ENCODE measurements around the gene RAB9A. TPM values are rescaled to one million over a fixed set of nuclear protein-coding genes. Genes with fewer than 3 reads are reported as not detected.

Gene RAB9A
- total and polyA plus RNA-seq, 2 of the 8 experiments (the other 6 are each of a cell fraction or from before 2014, with no cell fraction given), result 21.8 to 34.0 TPM

GRCh38 chrX:13669246-13669737, 19.6 kb upstream of the RAB9A start:
- H2AK5ac ChIP-seq (ENCODE audit: low read depth, low read length), result no peak overlapping the region
- H3K23me2 ChIP-seq (ENCODE audit: low read depth, low read length), result no peaks in the 10 kb centered on the region
- H2BK20ac ChIP-seq (ENCODE audit: low read length), result no peak overlapping the region
- no peak overlapping the region for H3K4me2 ChIP-seq (ENCODE audit: insufficient read depth in 1 of 2, low read depth in 2 of 2, low read length in 2 of 2)
- no peak overlapping the region for H2BK12ac ChIP-seq (ENCODE audit: low read depth, low read length)
- H3K4ac ChIP-seq (replicated peaks; ENCODE audit: insufficient read length, low read depth, low read length), result no peak overlapping the region
- H3K4me1 ChIP-seq (replicated peaks in 1 of 4; ENCODE audit: control insufficient read depth in 3 of 4, insufficient read depth in 4 of 4, low read length in 3 of 4), result no peaks in the 10 kb centered on the region
- H4K5ac ChIP-seq (ENCODE audit: insufficient read length, low read depth, low read length), result no peak overlapping the region
- no peak overlapping the region for H3K27ac ChIP-seq (ENCODE audit: low read depth, low read length)
- H2BK15ac ChIP-seq (ENCODE audit: low read length), result no peak overlapping the region
- no peak overlapping the region for H3K9ac ChIP-seq (replicated peaks in 1 of 4; ENCODE audit: extremely low read depth in 1 of 4, low read depth in 3 of 4, low read length in 3 of 4)
- WGBS, 2 experiments (ENCODE audit: extremely low coverage in 1 of 2, insufficient coverage in 1 of 2, insufficient read length in 1 of 2, insufficient replicate concordance in 2 of 2, low coverage in 1 of 2, low lambda C conversion rate in 2 of 2, missing lambda C conversion rate in 1 of 2), result 92% methylated on average over 8 of the region's 9 CpGs; no CpG with 5 or more reads in 1 of the 2 experiments
- H4K8ac ChIP-seq (ENCODE audit: extremely low read depth, insufficient read depth, low read length), result no peak overlapping the region
- H3K27me3 ChIP-seq (replicated peaks in 1 of 4; ENCODE audit: control insufficient read depth in 3 of 4, extremely low read depth in 1 of 4, insufficient read depth in 3 of 4, low read length in 3 of 4), result no peaks in the 10 kb centered on the region
- DNase-seq (ENCODE audit: low read depth in 1 of 2, low spot score in 2 of 2), result no peak
- H3K9me3 ChIP-seq (ENCODE audit: insufficient read depth in 2 of 2, low read depth in 1 of 2, low read length in 1 of 2), result no peaks in the 10 kb centered on the region
- no peak overlapping the region for H2AFZ ChIP-seq (ENCODE audit: low read length)
- H4K20me1 ChIP-seq (replicated peaks in 1 of 2; ENCODE audit: control insufficient read depth in 1 of 2, insufficient read depth in 2 of 2, low read length in 2 of 2), result no peaks in the 10 kb centered on the region
- H3K79me2 ChIP-seq (ENCODE audit: control insufficient read depth in 1 of 2, insufficient read depth in 2 of 2, low read length in 2 of 2), result no peaks in the 10 kb centered on the region
- no peaks in the 10 kb centered on the region for H3K36me3 ChIP-seq (ENCODE audit: control insufficient read depth in 2 of 4, insufficient read depth in 4 of 4, low read length in 3 of 4)
- H2BK120ac ChIP-seq (replicated peaks; ENCODE audit: low read depth, low read length), result no peak overlapping the region
- H2BK5ac ChIP-seq (ENCODE audit: low read depth, low read length), result no peak overlapping the region
- no peak overlapping the region for H3K18ac ChIP-seq (ENCODE audit: extremely low read depth, low read length)
- no peak overlapping the region for H3K56ac ChIP-seq (replicated peaks; ENCODE audit: insufficient read length, low read depth, low read length)
- H3K4me3 ChIP-seq (ENCODE audit: extremely low read depth in 1 of 4, insufficient read depth in 2 of 4, low read depth in 3 of 4, low read length in 4 of 4), result no peak overlapping the region
- H4K91ac ChIP-seq (replicated peaks; ENCODE audit: insufficient read length, low read length), result no peak overlapping the region
- H3K79me1 ChIP-seq (ENCODE audit: low read depth, low read length), result no peaks in the 10 kb centered on the region
- no peak overlapping the region for H3K23ac ChIP-seq (ENCODE audit: insufficient read length)
- POLR2A ChIA-PET (ENCODE audit: partially characterized antibody), result interaction anchor here (0.6 kb wide), 1 partner anchor 65 kb away, joined by 3 read pairs; the partner anchor contains the start of genes OFD1 and TRAPPC2
- H3K14ac ChIP-seq (ENCODE audit: insufficient read length), result no peak overlapping the region
- FAIRE-seq, result no peak
- CTCF ChIA-PET (ENCODE audit: partially characterized antibody), result interaction anchor here (0.7 to 1.1 kb wide), 3 partner anchors 10 to 65 kb away, joined by 4 read pairs; partner anchors contain the start of gene OFD1
- no peak for TF ChIP-seq RNF2 (IDR thresholded peaks at IDR 0.05; ENCODE audit: borderline replicate concordance, low read depth, low read length, missing control alignments, poor library complexity, severe bottlenecking)
- no peak for TF ChIP-seq SIN3A (conservative IDR thresholded peaks at IDR 0.05 in 1 of 2, IDR thresholded peaks at IDR 0.05 in 1 of 2; ENCODE audit: low read depth in 1 of 2, low read length in 2 of 2)
- TF ChIP-seq E2F6 (IDR thresholded peaks at IDR 0.05), result no peak
- TF ChIP-seq, protein P1, sequence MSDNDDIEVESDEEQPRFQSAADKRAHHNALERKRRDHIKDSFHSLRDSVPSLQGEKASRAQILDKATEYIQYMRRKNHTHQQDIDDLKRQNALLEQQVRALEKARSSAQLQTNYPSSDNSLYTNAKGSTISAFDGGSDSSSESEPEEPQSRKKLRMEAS (IDR thresholded peaks at IDR 0.05), result no peak

All from H1 (cell line).